ENCODE results near the gene SMOC2. TPM values are rescaled to one million over a fixed set of nuclear protein-coding genes. Genes with fewer than 3 reads are reported as not detected.

SMOC2 gene
- total RNA-seq, 1 donor from 2014 or later, result not detected

DNA sequence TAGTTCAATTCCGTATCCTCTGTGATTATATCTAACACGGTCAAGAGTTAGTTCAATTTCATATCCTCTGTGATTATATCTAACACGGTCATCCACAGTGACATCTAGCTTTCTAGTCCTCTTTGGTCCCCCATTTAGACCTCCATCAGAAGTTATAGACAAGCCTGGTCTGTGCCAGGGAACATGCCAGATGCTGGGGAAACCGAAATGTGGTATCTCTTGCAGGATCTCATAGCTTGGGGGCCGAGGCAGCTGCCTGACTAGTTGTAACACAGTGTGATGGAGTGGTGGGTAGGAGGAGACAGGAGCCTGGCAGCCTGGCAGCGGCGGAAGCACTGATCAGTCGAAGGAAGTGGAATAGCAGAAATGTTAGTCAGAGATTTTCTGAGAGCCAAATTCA is 13.8 kb upstream of the SMOC2 start:
- Mint-ChIP-seq H3K4me1 (ENCODE audit: unreplicated experiment) (no peaks in the 10 kb centered on the region), H3K9me3 (ENCODE audit: unreplicated experiment) (no peaks in the 10 kb centered on the region), H3K4me3 (ENCODE audit: unreplicated experiment) (no peak overlapping the region), H3K36me3 (ENCODE audit: low read depth, unreplicated experiment) (no peaks in the 10 kb centered on the region), H3K27ac (ENCODE audit: unreplicated experiment) (no peak overlapping the region), H3K27me3 (ENCODE audit: unreplicated experiment) (peaks cover 1% of the 10 kb centered on the region)
- no peak for DNase-seq (ENCODE audit: low spot score)
- TF ChIP-seq, protein P1, sequence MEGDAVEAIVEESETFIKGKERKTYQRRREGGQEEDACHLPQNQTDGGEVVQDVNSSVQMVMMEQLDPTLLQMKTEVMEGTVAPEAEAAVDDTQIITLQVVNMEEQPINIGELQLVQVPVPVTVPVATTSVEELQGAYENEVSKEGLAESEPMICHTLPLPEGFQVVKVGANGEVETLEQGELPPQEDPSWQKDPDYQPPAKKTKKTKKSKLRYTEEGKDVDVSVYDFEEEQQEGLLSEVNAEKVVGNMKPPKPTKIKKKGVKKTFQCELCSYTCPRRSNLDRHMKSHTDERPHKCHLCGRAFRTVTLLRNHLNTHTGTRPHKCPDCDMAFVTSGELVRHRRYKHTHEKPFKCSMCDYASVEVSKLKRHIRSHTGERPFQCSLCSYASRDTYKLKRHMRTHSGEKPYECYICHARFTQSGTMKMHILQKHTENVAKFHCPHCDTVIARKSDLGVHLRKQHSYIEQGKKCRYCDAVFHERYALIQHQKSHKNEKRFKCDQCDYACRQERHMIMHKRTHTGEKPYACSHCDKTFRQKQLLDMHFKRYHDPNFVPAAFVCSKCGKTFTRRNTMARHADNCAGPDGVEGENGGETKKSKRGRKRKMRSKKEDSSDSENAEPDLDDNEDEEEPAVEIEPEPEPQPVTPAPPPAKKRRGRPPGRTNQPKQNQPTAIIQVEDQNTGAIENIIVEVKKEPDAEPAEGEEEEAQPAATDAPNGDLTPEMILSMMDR (IDR thresholded peaks at IDR 0.05; ENCODE audit: unreplicated experiment), result no peak

DNA sequence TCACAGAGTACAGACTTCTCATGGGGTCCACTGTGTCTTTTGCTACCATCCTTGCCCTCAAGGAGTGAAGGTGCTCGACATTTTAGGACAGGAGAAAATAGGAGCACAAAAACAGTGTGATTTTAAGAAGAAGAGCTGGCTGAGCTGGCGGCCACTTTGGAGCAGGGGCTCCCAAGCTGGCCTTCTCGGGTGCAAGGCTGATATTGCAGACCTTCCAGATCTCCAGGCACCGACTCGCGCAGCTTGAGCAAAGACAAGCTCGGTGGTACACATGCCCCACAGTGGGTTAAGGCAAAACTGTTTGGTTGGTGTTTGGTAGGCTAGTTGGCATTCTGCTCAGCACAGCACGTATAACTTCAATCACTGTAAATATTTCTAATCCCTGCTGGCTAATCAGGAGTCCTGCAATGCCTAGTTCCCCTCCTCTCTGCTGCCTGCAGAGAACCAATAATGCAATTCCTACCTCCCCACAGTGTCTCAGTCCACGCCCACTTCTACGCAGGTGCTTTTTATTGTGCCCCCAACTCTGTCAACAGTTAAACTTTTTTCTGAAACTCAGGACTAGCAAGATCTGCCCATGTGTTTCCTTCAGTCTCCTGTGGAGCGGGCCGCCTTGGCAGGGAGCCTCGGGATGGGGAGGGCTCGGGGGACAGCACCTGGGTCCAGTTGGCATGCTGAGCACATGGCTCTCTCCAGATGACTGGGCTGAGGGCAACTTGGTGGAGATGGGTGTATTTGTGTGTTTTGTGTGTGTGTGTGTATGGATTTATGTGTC is 12.7 kb upstream of the SMOC2 start:
- H3K4me3 Mint-ChIP-seq (ENCODE audit: unreplicated experiment), result no peak overlapping the region
- TF ChIP-seq, protein P1 (IDR thresholded peaks at IDR 0.05; ENCODE audit: unreplicated experiment), result no peak
- no peak for DNase-seq (ENCODE audit: low spot score)

DNA sequence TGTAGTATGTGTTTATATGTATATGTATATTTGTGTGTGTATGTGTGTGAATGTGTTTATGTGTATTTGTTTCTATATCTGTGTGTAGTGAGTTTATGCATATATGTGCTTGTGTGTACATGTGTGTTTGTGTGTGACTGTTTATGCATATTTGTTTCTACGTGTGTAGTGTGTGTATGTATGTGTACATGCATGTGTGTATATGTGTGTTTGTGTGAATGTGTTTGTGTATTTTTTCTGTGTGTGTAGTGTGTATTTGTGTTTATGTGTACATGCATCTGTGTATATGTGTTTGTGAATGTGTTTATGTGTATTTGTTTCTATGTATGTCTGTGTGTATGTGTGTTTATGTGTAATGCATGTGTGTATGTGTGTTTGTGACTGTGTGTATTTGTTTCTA is 12.1 kb upstream of the SMOC2 start:
- Mint-ChIP-seq H3K36me3 (ENCODE audit: low read depth, unreplicated experiment) (no peaks in the 10 kb centered on the region), H3K4me1 (ENCODE audit: unreplicated experiment) (no peaks in the 10 kb centered on the region), H3K9me3 (ENCODE audit: unreplicated experiment) (no peaks in the 10 kb centered on the region), H3K4me3 (ENCODE audit: unreplicated experiment) (no peak overlapping the region), H3K27ac (ENCODE audit: unreplicated experiment) (no peak overlapping the region), H3K27me3 (ENCODE audit: unreplicated experiment) (peaks cover 4% of the 10 kb centered on the region)
- no peak for DNase-seq (ENCODE audit: low spot score)
- TF ChIP-seq, protein P1 (IDR thresholded peaks at IDR 0.05; ENCODE audit: unreplicated experiment), result no peak

More for the DNA sequence above, 12.7 kb upstream of the SMOC2 start:
- no peaks in the 10 kb centered on the region for H3K4me1 Mint-ChIP-seq (ENCODE audit: unreplicated experiment)
- no peaks in the 10 kb centered on the region for H3K36me3 Mint-ChIP-seq (ENCODE audit: low read depth, unreplicated experiment)
- H3K27me3 Mint-ChIP-seq (ENCODE audit: unreplicated experiment), result peaks cover 4% of the 10 kb centered on the region
- no peaks in the 10 kb centered on the region for H3K9me3 Mint-ChIP-seq (ENCODE audit: unreplicated experiment)
- H3K27ac Mint-ChIP-seq (ENCODE audit: unreplicated experiment), result no peak overlapping the region

DNA sequence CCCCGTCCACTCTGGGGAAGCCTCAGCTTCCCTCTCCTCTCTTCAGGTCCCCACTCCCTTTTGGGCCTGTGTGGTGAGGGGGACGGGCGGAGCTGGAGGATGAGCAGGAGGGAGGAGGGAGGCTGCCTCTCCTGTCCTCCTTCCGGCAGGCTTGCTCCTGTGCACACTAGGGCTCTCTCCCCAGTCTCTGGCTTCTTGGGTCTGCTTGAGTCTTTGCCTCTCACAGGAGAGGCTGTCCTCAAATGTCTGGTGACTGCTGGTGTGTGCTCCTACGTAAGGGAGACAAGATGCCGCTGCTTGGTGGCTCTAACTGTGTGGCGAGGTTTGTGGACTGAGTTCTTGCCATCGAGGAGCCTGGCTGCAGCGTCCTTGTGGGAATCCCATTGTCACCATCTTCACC is 8.8 kb upstream of the SMOC2 start:
- Mint-ChIP-seq H3K36me3 (ENCODE audit: low read depth, unreplicated experiment) (no peaks in the 10 kb centered on the region), H3K27me3 (ENCODE audit: unreplicated experiment) (peaks cover 4% of the 10 kb centered on the region), H3K9me3 (ENCODE audit: unreplicated experiment) (no peaks in the 10 kb centered on the region), H3K4me1 (ENCODE audit: unreplicated experiment) (no peaks in the 10 kb centered on the region), H3K4me3 (ENCODE audit: unreplicated experiment) (no peak overlapping the region), H3K27ac (ENCODE audit: unreplicated experiment) (no peak overlapping the region)
- TF ChIP-seq, protein P1 (IDR thresholded peaks at IDR 0.05; ENCODE audit: unreplicated experiment), result no peak
- no peak for DNase-seq (ENCODE audit: low spot score)

DNA sequence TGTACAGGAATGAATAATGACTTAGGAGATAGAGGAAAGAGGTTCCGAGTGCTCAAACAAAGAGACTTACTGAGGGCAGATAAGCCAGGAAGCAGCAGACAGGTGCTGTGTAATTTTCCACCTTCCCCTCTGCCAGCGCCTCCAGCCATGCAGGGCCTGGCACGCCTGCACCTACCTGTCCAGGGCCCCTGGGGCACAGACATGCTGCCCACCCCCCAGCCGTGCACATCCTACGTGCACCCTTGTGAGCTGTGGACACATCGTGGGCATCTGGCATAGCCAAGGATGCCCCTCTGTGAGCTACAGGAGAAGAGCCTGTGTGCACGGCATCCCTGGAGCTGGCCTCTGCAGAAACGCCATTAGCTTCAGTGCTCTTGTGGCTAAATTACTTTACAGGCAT is 7.1 kb upstream of the SMOC2 start:
- no peaks in the 10 kb centered on the region for H3K9me3 Mint-ChIP-seq (ENCODE audit: unreplicated experiment)
- H3K27me3 Mint-ChIP-seq (ENCODE audit: unreplicated experiment), result peaks cover 4% of the 10 kb centered on the region
- H3K27ac Mint-ChIP-seq (ENCODE audit: unreplicated experiment), result no peak overlapping the region
- DNase-seq (ENCODE audit: low spot score), result no peak
- no peaks in the 10 kb centered on the region for H3K4me1 Mint-ChIP-seq (ENCODE audit: unreplicated experiment)
- no peaks in the 10 kb centered on the region for H3K36me3 Mint-ChIP-seq (ENCODE audit: low read depth, unreplicated experiment)
- no peak overlapping the region for H3K4me3 Mint-ChIP-seq (ENCODE audit: unreplicated experiment)
- TF ChIP-seq, protein P1 (IDR thresholded peaks at IDR 0.05; ENCODE audit: unreplicated experiment), result no peak
